GM13977 (cell line): ENCODE data around the gene RASD1.

Experiments used
- DNase-seq: peaks from one replicate; pipeline ENCODE4 v3.0.0; 2012; ENCODE audit warnings: low spot score
- CTCF ChIP-seq: IDR thresholded peaks from 2 replicates; pipeline ENCODE4 v1.5.1; 2012; ENCODE audit warnings: mild to moderate bottlenecking, control low read depth; ENCODE audit not compliant: insufficient read depth; ENCODE audit errors: extremely low read depth, missing control alignments
- in situ Hi-C: fragments of 300-500 bp; cut with MboI; formaldehyde crosslinking; loops from one replicate; pipeline ENCODE4 v1.12.0; 2022; ENCODE audit warnings: low sequenced_read_pairs, low pct_unique_long_range_greater_than_20kb, mixed read lengths, inconsistent platforms; ENCODE audit not compliant: unreplicated experiment

Gene RASD1

GRCh38 chr17:17509601-17510425 lies 13.6 kb upstream of the RASD1 start:
- no peak for TF ChIP-seq CTCF
- in situ Hi-C loops = loop anchor here (10.0 kb wide), 1 partner anchor 125 kb away; no protein-coding TSS in a partner anchor
- DNase-seq = no peak

GRCh38 chr17:17508646-17509591 lies 12.7 kb upstream of the RASD1 start:
- in situ Hi-C loops = loop anchor here (10.0 kb wide), 1 partner anchor 126 kb away; no protein-coding TSS in a partner anchor
- TF ChIP-seq CTCF = no peak
- no peak for DNase-seq

GRCh38 chr17:17508019-17508535 lies 11.9 kb upstream of the RASD1 start:
- in situ Hi-C loops = loop anchor here (10.0 kb wide), 1 partner anchor 127 kb away; no protein-coding TSS in a partner anchor
- DNase-seq = no peak
- TF ChIP-seq CTCF = no peak

GRCh38 chr17:17507465-17508011 lies 11.3 kb upstream of the RASD1 start:
- in situ Hi-C loops = loop anchor here (10.0 kb wide), 1 partner anchor 127 kb away; no protein-coding TSS in a partner anchor
- DNase-seq = no peak

GRCh38 chr17:17506893-17507464 lies 10.8 kb upstream of the RASD1 start:
- no peak for DNase-seq
- no peak for TF ChIP-seq CTCF
- in situ Hi-C loops = loop anchor here (10.0 kb wide), 1 partner anchor 128 kb away; no protein-coding TSS in a partner anchor

More at GRCh38 chr17:17507465-17508011, 11.3 kb upstream of the RASD1 start:
- TF ChIP-seq CTCF = no peak
